NB4 (cell line): ENCODE data around the gene SMAD2.
"Not testable (repeated sequence)": the region's sequence is repeated elsewhere in the genome, so short reads cannot be mapped to it uniquely, and the experiment has no call there.

Experiments
- DNase-seq: peaks from one replicate; pipeline ENCODE4 v3.0.0; 2010; ENCODE audit warnings: low read depth
- H3K4me3 ChIP-seq: one replicate; pipeline ENCODE4 v1.5.1; 2011; ENCODE audit warnings: mild to moderate bottlenecking, low read depth, low read length, moderate library complexity
- MYC ChIP-seq: IDR thresholded peaks from 2 replicates; pipeline ENCODE4 v1.6.1; 2011; ENCODE audit warnings: low read depth, low read length
- POLR2A ChIP-seq: IDR thresholded peaks from 2 replicates; pipeline ENCODE4 v1.6.1; 2011; ENCODE audit warnings: mild to moderate bottlenecking; ENCODE audit not compliant: insufficient read length; ENCODE audit errors: extremely low read depth
- TF ChIP-seq, protein P1 (sequence below): IDR thresholded peaks from 2 replicates; pipeline ENCODE4 v1.6.1; 2011; ENCODE audit warnings: low read depth, low read length
- TF ChIP-seq, protein P2 (sequence below): IDR thresholded peaks from one replicate; pipeline ENCODE4 v1.5.1; 2012; ENCODE audit warnings: low read depth, low read length

The SMAD2 gene

DNA sequence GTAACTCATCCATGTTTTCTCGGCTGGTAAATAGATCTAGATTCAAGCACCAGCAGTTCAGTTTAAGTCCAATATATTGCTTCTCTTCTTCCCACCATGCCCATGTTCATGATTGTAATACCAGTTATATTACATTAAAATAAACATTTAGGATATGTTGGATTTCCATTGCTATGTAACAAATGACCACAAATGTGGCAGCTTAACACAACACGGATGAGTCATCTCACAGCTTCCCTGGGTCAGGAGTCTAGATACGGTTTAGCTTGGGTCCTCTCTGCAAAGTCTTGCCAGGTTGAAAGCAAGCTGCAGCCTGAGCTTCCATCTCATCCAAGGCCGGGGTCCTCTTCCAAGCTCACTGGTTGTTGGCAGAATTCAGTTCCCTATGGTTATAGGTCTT, 39.4 kb upstream of the SMAD2 start:
- DNase-seq, result peak; percentile 82
- TF ChIP-seq MYC (no peak), POLR2A (no peak)
- TF ChIP-seq, protein P1, sequence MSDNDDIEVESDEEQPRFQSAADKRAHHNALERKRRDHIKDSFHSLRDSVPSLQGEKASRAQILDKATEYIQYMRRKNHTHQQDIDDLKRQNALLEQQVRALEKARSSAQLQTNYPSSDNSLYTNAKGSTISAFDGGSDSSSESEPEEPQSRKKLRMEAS, result no peak
- TF ChIP-seq, protein P2, sequence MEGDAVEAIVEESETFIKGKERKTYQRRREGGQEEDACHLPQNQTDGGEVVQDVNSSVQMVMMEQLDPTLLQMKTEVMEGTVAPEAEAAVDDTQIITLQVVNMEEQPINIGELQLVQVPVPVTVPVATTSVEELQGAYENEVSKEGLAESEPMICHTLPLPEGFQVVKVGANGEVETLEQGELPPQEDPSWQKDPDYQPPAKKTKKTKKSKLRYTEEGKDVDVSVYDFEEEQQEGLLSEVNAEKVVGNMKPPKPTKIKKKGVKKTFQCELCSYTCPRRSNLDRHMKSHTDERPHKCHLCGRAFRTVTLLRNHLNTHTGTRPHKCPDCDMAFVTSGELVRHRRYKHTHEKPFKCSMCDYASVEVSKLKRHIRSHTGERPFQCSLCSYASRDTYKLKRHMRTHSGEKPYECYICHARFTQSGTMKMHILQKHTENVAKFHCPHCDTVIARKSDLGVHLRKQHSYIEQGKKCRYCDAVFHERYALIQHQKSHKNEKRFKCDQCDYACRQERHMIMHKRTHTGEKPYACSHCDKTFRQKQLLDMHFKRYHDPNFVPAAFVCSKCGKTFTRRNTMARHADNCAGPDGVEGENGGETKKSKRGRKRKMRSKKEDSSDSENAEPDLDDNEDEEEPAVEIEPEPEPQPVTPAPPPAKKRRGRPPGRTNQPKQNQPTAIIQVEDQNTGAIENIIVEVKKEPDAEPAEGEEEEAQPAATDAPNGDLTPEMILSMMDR, result no peak
- H3K4me3 ChIP-seq, result peak overlapping the region; percentile 13

DNA sequence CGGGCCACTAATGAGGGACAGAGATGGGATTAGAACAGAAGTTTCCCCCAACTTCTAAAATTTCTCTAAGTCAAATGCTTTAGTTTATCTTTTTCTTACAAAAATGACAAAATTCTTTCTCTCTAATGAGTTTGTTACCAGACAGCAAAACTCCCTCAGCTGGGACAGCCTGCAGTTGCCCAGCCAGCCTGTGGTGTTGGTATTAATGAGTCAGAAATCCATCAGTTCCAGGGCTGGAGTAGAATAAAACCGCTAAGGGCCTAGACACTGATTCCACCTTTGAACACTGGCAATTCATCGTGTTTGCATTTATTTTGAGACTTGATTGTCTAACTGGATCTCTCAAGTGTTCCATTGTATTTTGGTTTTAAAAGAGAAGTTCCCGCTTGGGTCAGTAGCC, 38.3 kb upstream of the SMAD2 start:
- TF ChIP-seq POLR2A, result no peak
- TF ChIP-seq, protein P2, result no peak
- TF ChIP-seq, protein P1, result no peak
- no peak for TF ChIP-seq MYC
- no peak overlapping the region for H3K4me3 ChIP-seq
- no peak for DNase-seq

DNA sequence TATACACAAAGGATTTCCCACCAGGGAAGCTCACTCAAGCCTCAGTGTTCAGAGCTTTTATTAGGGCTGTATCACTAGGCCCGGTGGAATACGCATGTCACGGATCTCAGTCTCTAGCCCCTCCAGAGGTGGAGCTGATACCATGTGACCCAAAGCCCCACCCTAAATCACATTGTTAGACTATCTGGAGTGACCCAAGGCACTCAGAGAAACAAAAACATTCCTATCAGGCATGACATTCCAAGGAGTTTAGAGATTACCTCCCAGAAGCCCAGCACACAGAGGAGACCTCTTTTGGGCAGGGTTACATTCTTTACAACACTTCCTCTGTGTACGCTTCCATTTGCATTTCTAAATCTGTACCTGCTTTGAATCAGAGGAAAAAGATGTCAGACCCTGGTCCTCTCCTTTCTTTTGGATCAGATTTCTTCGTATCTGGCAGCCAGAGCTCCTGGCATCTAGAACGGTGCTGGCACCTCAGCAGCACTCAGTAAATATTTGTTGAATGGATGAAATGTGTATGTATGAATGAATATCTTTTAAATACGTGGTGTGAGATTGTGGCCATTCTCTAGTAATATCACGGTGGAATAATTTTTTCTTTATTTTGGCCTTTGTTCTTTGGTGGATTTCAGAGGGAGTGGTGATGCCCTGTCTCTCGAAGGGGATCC, 37.7 kb upstream of the SMAD2 start:
- H3K4me3 ChIP-seq, result no peak overlapping the region
- TF ChIP-seq, protein P1, result no peak
- TF ChIP-seq MYC (no peak), POLR2A (no peak)
- TF ChIP-seq, protein P2, result no peak
- no peak for DNase-seq

DNA sequence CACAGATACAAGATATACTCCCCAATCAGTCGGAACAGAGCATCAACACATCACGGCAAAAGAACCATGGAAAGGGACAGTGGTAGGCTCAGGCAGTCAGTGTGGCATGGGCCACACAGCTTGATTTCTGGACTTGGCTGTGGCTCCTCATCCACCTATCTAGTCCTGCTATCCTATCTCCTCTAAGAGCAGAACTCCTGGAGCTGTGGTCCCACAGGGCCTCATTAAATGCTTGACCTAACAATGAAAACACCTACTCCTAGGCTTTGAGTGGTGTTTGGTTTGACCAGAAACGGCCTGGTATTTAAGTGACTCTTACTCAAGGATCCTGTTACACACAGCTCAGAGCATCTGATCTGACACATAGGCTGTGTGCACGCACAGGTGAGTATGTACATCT, 33.6 kb upstream of the SMAD2 start:
- H3K4me3 ChIP-seq, result no peak overlapping the region
- TF ChIP-seq MYC (no peak), POLR2A (no peak)
- TF ChIP-seq, protein P1, result no peak
- TF ChIP-seq, protein P2, result no peak
- DNase-seq, result no peak

DNA sequence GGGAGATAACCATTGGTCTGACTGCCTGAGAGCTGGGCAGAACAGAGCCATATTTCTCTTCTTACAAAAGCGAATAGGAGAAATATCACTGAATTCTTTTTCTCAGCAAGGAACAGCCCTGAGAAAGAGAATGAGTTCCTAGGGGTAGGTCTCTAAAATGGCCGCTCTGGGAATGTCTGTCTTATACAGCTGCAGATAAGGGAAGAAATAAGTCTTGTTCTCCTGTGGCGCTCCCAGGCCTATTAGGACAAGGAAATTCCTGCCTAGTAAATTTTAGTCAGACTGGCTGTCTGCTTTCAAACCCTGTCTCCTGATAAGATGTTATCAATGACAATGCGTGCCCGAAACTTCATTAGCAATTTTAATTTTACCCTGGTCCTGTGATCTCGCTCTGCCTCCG, 30.5 kb upstream of the SMAD2 start:
- not testable (repeated sequence) for H3K4me3 ChIP-seq, DNase-seq

DNA sequence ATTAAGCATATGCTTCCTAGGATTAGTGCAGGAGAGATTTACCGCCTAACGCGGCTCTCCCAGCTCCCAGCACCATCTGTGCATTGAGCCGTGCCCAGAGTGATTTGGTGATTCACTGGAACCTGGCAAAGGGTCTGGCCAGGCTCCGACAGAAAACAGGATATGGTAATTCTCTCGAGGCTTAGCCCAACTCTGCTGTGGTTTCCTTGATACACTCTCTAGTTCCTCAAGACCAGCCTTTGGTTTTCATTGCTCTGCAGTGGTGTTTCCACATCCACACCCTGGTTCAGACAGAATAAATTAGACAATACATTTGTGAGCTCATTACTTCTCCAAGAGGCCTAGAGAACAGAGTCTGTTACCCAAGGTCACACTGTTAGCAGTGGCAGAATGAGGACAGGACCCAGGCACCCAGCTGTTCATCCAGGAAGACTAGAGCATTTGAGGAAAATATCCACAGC, 23.0 kb upstream of the SMAD2 start:
- DNase-seq, result peak; percentile 98
- TF ChIP-seq, protein P1, result no peak
- TF ChIP-seq, protein P2, result no peak
- TF ChIP-seq POLR2A (no peak), MYC (no peak)
- H3K4me3 ChIP-seq, result no peak overlapping the region
